K562 (cell line): Measurements from ENCODE around the gene CD276. TPM values are rescaled to one million over a fixed set of nuclear protein-coding genes. Genes with fewer than 3 reads are reported as not detected.

ENCODE experiments used
- EP300 ChIP-seq: IDR thresholded peaks from 2 replicates; pipeline ENCODE4 v1.6.1; 2012; ENCODE audit warnings: low read length, improper control_type of control experiment
- FOXA1 ChIP-seq: fragments of 450-650 bp; IDR thresholded peaks from 2 replicates; pipeline ENCODE4 v1.6.1; 2016; ENCODE audit warnings: mild to moderate bottlenecking, borderline replicate concordance
- HDAC1 ChIP-seq, 2 experiments: fragments of 450-650 bp; IDR thresholded peaks; 2 replicates each; pipeline ENCODE4 v1.6.1; 2016 to 2017; ENCODE audit warnings: inconsistent platforms in 1 of 2, mild to moderate bottlenecking in 1 of 2, moderate library complexity in 1 of 2
- HMGXB4 ChIP-seq: sonication (generic); formaldehyde crosslinking; IDR thresholded peaks from 2 replicates; pipeline ENCODE4 v1.8.1; 2023; ENCODE audit warnings: mild to moderate bottlenecking, missing genetic modification reagents
- ILK ChIP-seq: fragments of 450-650 bp; IDR thresholded peaks from 2 replicates; pipeline ENCODE4 v1.6.1; 2016; ENCODE audit warnings: missing genetic modification characterization, low read depth, mild to moderate bottlenecking, missing compliant biosample characterization, moderate library complexity, borderline replicate concordance
- MCM7 ChIP-seq, 2 experiments: fragments of 450-650 bp; IDR thresholded peaks; 2 replicates each; pipeline ENCODE4 v1.6.1; 2016 to 2018
- NCOA1 ChIP-seq: fragments of 450-650 bp; IDR thresholded peaks from 2 replicates; pipeline ENCODE4 v1.6.1; 2016; ENCODE audit warnings: low read depth
- NFIC ChIP-seq: fragments of 450-650 bp; IDR thresholded peaks from 2 replicates; pipeline ENCODE4 v1.6.1; 2017; ENCODE audit warnings: mild to moderate bottlenecking, inconsistent platforms
- NKRF ChIP-seq: fragments of 450-650 bp; IDR thresholded peaks from 2 replicates; pipeline ENCODE4 v1.6.1; 2016; ENCODE audit warnings: borderline replicate concordance
- RBM14 ChIP-seq: fragments of 200-400 bp; formaldehyde crosslinking; IDR thresholded peaks from 2 replicates; pipeline ENCODE4 v1.6.1; 2018; ENCODE audit warnings: low read depth, mild to moderate bottlenecking, low read length, moderate library complexity, borderline replicate concordance; ENCODE audit not compliant: insufficient read depth
- RCOR1 ChIP-seq, 2 experiments: IDR thresholded peaks; 2 replicates each; pipeline ENCODE4 v1.6.1; 2012; ENCODE audit warnings: low read depth in 2 of 2, low read length in 2 of 2, borderline replicate concordance in 1 of 2, improper control_type of control experiment in 1 of 2
- RERE ChIP-seq: sonication (generic); formaldehyde crosslinking; IDR thresholded peaks from 2 replicates; pipeline ENCODE4 v1.8.0; 2023; ENCODE audit warnings: missing genetic modification reagents, mild to moderate bottlenecking, borderline replicate concordance
- SOX6 ChIP-seq: fragments of 450-650 bp; IDR thresholded peaks from 2 replicates; pipeline ENCODE4 v1.6.1; 2014; ENCODE audit warnings: mild to moderate bottlenecking
- TEAD1 ChIP-seq, 2 experiments: fragments of 450-650 bp in 1 of 2; sonication (generic) in 1 of 2; formaldehyde crosslinking; IDR thresholded peaks; 2 replicates each; pipeline versions ENCODE4 v1.4.0 to v1.8.0; 2020 to 2022; ENCODE audit warnings: mild to moderate bottlenecking in 2 of 2, missing genetic modification reagents in 1 of 2
- ZBTB5 ChIP-seq: fragments of 450-650 bp; IDR thresholded peaks from 2 replicates; pipeline ENCODE4 v1.6.1; 2017; ENCODE audit warnings: antibody characterized with exemption
- ZNF140 ChIP-seq: fragments of 250-450 bp; sonication (Bioruptor Pico); IDR thresholded peaks from 2 replicates; pipeline ENCODE4 v1.8.0; 2021; ENCODE audit warnings: moderate library complexity, mild to moderate bottlenecking, inconsistent platforms
- ZNF316 ChIP-seq: fragments of 450-650 bp; IDR thresholded peaks from 2 replicates; pipeline ENCODE4 v1.6.1; 2016
- ZNF507 ChIP-seq: conservative IDR thresholded peaks from 2 replicates; pipeline ENCODE4 v1.6.1; 2017; ENCODE audit warnings: missing genetic modification characterization, missing compliant biosample characterization
- ZNF785 ChIP-seq: fragments of 250-450 bp; sonication (Bioruptor Pico); IDR thresholded peaks from 2 replicates; pipeline ENCODE4 v1.4.0; 2020; ENCODE audit warnings: mild to moderate bottlenecking
- polyA plus RNA-seq, 8 experiments: library from polyadenylated mRNA; depleted of rRNA in 4 of 8; stranded (reverse) in 5 of 8; unstranded in 3 of 8; fragments of >200 nt; fragmentation: Nextera tagmentation in 2 of 8; fragmentation: Illumina TruSeq in 1 of 8; extraction: Ambion mirVana in 2 of 8; extraction: Trizol in 1 of 8; gene quantifications; 2 replicates each; pipeline versions ENCODE4 v1.2.1 to v1.2.3, GENCODE V29; 2011 to 2014; ENCODE audit warnings: inconsistent platforms in 1 of 8, missing spikeins in 1 of 8
- total RNA-seq, 7 experiments: library from RNA; depleted of rRNA in 6 of 7; stranded (reverse); fragments of >200 nt in 6 of 7; fragmentation: Illumina TruSeq in 2 of 7; extraction: Trizol in 2 of 7; gene quantifications; 2 replicates each; pipeline versions ENCODE4 v1.2.1 to v1.2.3, GENCODE V29; 2011 to 2021; ENCODE audit warnings: low replicate concordance in 1 of 7

The CD276 gene
- total and polyA plus RNA-seq, 9 of the 15 experiments (the other 6 are each of a cell fraction or from before 2014, with no cell fraction given), result 0.11 to 3.6 (median 2.3) TPM

- no peak for TF ChIP-seq HMGXB4 (CRISPR knock-in tag)
- TF ChIP-seq MCM7 (IDR thresholded peaks at IDR 0.05), result no peak
- peak in 1 of 2 experiments; percentile 73; a peak in 2 of 4 replicates for TF ChIP-seq RCOR1 (IDR thresholded peaks at IDR 0.05; ENCODE audit: borderline replicate concordance in 1 of 2, low read depth in 2 of 2, low read length in 2 of 2)
- peak; percentile 49; the same call in 1 of the 2 replicates for TF ChIP-seq EP300
- 0 out of 4 replicates have a peak, but pooled peaks of 1 of the 2 experiments have one; percentile 23 for TF ChIP-seq HDAC1 (IDR thresholded peaks at IDR 0.05)
- no peak for TF ChIP-seq ZBTB5
- no peak for TF ChIP-seq ILK (tag)
- no peak for TF ChIP-seq ZNF140 (CRISPR knock-in tag)
- TF ChIP-seq SOX6, result 0 out of 2 replicates have a peak, but pooled peaks have one; percentile 29
- no peak for TF ChIP-seq FOXA1
- TF ChIP-seq ZNF316, result no peak
- no peak for TF ChIP-seq ZNF785
- no peak for TF ChIP-seq RBM14
- peak; percentile 88 for TF ChIP-seq NFIC
- no peak for TF ChIP-seq NCOA1
- TF ChIP-seq RERE (CRISPR knock-in tag), result no peak
- no peak for TF ChIP-seq NKRF
- TF ChIP-seq ZNF507 (tag), result no peak
- no peak for TF ChIP-seq TEAD1 (CRISPR knock-in tag; IDR thresholded peaks at IDR 0.05)
These were observed 4.3 kb downstream of the CD276 start (continued) for GRCh38 chr15:73688455-73688854.
